HL-60/S4 (cell line): ENCODE results near the gene PRKCH.
"Not testable (repeated sequence)": the region's sequence is repeated elsewhere in the genome, so short reads cannot be mapped to it uniquely, and the experiment has no call there.

Experiments used
- in situ Hi-C: fragments of 300-500 bp; cut with MboI; formaldehyde crosslinking; loops from 2 replicates; pipeline ENCODE4 v1.14.3; 2022; ENCODE audit warnings: low sequenced_read_pairs

Gene PRKCH

DNA sequence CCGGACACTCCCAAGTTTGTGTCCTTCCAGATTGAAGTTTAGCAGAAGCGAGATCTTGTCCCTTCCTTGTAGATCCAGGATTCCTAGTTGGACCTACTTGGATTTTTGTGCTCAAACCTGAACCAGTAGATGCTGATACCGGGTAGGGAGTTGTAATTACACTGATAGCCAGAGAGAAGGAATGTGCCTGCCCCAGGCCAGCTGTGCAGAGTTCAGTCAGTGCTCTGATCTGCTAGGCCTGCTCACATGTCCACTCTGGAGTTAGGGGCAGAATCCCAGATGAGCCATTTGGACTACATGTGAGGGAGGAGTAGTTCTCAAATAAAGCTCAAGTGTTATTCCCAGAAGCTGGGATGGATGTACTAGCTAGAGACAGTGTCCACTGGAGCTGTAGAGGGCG, 65.7 kb downstream of the PRKCH start:
- in situ Hi-C loops = no loop called here

- in situ Hi-C loops = no loop called here
Observed at GRCh38 chr14:61388173-61388975, 67.0 kb downstream of the PRKCH start.

- in situ Hi-C loops = no loop called here
Observed at GRCh38 chr14:61388976-61389576, 67.7 kb downstream of the PRKCH start.

- in situ Hi-C loops = no loop called here
Observed at GRCh38 chr14:61391119-61391518, 69.7 kb downstream of the PRKCH start.

GRCh38 chr14:61392297-61392696, 70.9 kb downstream of the PRKCH start:
- in situ Hi-C loops = no loop called here

DNA sequence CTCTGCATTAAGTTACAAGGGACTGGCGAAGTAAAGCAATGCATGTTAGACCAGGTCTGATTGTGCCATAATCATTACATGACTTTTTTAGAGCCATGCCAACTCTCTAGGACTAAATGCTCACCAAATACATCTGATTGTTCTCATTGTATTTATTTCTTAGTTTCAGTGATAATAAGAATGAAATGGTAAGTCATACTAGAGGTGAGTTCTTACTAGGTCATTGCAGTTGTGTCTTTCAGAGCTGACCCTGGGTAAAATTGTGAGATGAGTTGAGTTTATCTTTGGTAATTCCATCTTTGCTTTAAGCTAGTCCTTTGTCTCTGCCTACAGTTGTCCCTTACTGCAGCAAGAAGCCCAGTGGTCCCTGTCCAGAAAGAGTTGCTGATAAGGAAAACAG, 73.2 kb downstream of the PRKCH start:
- in situ Hi-C loops = no loop called here

- in situ Hi-C loops = no loop called here
Observed at GRCh38 chr14:61395115-61395725, 73.8 kb downstream of the PRKCH start.

DNA sequence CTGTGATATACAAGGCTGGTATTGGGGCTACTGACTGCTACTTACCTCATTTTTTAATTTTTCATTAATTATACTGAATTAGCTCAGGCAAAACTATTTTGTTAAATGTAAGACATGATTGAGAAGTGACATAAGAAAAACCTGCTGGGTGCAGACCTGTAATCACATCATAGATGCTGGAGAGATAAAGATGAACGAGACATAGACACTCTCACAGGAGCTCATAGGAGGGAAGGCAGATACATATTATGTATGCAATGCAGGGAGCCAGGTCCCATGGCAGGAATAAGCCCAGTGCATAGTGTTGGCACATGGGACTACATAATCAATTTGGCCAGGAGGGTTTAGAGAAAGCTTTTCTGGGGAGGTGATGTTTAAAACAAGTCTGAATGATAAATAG, 74.9 kb downstream of the PRKCH start:
- in situ Hi-C loops = no loop called here

GRCh38 chr14:61396694-61397093, 75.3 kb downstream of the PRKCH start:
- in situ Hi-C loops = no loop called here

- in situ Hi-C loops = no loop called here
Observed at GRCh38 chr14:61397615-61398014, 76.2 kb downstream of the PRKCH start.

DNA sequence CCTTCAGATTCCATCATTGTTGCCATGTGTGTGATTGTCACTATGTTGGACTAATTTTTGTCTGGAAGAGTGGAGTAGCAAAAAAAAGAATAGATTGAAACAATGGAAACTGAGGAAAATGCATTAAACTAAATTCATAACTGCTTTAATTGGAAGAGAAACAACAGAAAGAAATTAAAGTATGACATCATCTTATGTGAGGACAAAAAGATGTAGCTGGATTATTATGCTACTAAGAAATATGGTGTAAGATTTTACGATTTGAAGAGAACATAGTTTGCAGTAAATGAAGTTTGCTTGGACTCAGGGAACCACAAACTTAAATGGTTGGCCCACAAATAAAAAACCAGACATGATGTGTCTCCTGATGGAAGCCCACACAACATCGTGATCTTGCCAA, 76.8 kb downstream of the PRKCH start:
- in situ Hi-C loops = no loop called here

- in situ Hi-C loops = no loop called here
Observed at GRCh38 chr14:61399365-61399764, 78.0 kb downstream of the PRKCH start.

DNA sequence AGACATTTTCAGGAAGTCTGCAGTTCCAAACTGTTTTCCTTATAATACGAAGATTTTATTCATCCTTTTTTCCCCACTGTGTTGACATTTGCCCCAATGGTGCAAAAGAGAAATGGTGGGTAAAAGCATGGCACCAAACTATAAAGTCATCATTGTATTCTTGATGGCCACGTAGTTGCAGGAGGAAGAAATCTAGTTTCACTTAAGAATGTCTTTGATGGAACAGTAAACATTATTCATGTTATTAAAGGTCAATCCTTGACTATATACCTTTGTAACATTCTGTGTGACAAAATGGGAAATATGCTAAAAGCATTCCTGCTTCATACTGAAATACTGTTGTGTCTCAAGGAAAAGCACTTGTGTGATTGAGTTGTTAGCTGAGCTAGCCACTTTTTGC, 80.1 kb downstream of the PRKCH start:
- in situ Hi-C loops = no loop called here

GRCh38 chr14:61403411-61403810, 82.0 kb downstream of the PRKCH start:
- in situ Hi-C loops = no loop called here

GRCh38 chr14:61404637-61405036, 83.3 kb downstream of the PRKCH start:
- in situ Hi-C loops = no loop called here

DNA sequence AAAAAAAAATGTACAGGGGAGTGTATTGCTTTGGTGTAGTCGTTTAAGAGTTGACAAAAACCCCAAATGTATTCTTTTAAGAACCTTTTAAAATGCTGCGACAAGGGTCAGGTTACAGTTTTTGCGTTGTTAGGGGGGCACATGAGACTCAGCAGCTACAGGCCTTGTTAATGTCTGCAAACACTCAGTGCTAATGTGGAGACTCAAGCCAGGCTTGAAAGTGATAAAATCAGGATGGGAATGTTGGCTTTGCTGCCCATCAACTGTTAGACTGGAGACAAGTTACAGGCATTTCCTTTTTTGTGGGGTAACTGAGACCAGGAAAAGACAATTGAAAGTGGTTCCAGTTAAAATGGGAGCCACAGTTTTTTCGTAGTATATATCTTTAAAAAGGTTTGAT, 84.8 kb downstream of the PRKCH start:
- in situ Hi-C loops = no loop called here

- in situ Hi-C loops = no loop called here
Observed at GRCh38 chr14:61406675-61407074, 85.3 kb downstream of the PRKCH start.

DNA sequence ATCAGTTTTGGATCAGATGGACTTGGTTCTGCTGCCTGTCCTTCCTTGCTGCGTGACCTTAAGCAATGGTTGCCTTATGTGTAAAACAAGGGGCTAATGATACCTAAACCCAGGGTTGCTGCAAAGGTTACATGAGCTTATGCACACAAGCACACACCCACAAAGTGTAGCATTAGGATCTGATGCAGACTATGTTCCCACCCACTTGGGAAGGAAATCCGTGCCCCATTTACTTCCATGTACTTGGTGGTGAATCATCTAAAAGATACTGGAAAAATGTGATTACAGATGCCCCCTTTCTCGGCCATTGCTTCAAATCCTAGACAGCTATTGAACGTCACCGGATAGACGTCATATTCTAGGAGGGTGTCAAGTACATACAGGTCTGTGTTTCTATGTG, 87.1 kb downstream of the PRKCH start:
- in situ Hi-C loops = no loop called here

DNA sequence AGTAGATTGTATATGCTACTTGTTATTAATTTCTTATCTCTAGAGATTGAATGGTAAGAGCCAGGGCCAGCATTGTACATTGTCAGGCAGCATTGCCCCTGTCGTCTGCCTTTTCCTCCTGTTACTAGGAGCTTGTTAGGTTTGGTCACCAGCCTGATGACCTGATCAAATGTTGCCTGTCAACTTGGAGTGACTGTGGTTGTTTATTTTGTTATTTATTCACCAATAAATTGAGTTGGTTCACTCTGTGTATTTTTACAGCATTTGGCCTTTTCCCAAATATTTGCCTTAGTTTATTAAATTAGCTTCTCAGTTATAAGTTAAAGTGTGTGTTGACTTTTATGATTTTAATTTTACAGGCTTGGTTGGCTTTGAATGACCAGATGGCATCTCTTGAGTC, 88.4 kb downstream of the PRKCH start:
- in situ Hi-C loops = no loop called here

DNA sequence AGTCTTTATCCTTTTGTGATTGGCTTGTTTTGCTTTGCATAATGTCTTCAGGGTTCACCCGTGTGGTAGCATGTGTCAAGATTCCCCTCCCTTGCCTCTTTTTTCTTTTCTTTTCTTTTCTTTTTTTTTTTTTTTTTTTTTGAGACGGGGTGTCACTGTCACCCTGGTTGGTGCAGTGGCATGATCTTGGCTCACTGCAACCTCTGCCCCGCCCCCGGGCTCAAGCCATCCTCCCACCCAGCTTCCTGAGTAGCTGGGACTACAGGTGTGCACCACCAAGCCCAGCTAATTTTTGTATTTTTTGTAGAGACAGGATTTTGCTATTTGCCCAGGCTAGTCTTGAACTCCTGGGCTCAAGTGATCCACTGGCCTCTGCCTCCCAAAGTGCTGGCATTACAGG, 94.6 kb downstream of the PRKCH start:
- in situ Hi-C loops = not testable (repeated sequence)

GRCh38 chr14:61416591-61416990, 95.2 kb downstream of the PRKCH start:
- in situ Hi-C loops = no loop called here

- in situ Hi-C loops = no loop called here
Observed at GRCh38 chr14:61417141-61417540, 95.8 kb downstream of the PRKCH start.
